ENCODE data around the gene NAA80.
"Not testable (repeated sequence)": the region's sequence is repeated elsewhere in the genome, so short reads cannot be mapped to it uniquely, and the experiment has no call there.

The NAA80 gene

DNA sequence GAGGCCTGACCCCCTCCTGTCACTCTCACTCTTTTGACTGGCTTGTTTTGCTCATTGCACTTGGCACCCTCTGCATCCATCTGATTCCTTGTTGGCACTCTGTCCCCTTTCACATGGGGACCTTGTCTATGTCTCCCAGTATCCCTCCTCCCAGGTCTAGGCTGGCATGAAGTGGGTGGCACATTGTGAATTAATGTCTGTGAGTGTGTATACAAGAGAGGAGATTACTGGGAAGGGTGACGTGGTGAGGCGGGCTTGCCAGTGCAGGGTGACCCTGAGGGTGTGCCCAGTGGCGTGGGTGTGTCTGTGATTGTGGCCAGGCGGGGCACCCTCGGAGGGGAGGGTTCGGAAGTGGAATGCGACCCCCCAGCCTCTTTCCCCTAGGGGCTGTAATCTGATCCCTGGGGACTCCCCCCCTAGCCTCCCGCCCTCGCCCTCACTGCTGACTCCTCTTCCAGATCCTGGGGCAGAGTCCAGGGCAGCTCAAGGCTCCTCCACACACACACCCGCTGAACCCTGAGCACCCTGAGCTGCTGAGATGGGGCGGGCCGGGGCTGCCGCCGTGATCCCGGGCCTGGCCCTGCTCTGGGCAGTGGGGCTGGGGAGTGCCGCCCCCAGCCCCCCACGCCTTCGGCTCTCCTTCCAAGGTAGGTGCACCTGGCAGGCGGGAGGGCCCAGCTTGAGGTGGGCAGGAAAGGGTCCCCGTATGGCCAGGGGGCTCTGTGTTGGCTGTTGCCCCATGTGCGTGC lies 30.3 kb downstream of the NAA80 start, which contains the start of gene SEMA3B:
Gene SEMA3B (plus strand): TSS at position 445 of the 749 bp plus-strand sequence. CDS start 94 bp downstream, at position 539.
- no peak for DNase-seq

DNA sequence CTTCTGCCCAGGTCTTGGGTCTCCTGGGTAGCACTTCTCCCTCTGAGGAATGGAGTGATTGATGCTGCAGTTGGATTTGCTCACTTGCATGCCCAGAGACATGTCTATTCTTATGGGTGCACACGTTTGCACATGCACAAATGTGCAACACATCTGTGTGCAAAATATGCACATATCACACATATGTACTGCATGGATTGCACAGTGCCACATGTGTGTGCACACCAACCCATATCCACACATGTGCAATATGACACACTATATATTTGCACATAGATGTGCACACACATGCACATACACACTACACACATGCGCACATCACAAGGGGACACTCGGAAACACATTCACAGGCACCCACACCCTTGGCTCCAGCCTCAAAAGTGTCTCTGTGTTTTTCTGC lies 30.9 kb downstream of the NAA80 start:
- DNase-seq = no peak

DNA sequence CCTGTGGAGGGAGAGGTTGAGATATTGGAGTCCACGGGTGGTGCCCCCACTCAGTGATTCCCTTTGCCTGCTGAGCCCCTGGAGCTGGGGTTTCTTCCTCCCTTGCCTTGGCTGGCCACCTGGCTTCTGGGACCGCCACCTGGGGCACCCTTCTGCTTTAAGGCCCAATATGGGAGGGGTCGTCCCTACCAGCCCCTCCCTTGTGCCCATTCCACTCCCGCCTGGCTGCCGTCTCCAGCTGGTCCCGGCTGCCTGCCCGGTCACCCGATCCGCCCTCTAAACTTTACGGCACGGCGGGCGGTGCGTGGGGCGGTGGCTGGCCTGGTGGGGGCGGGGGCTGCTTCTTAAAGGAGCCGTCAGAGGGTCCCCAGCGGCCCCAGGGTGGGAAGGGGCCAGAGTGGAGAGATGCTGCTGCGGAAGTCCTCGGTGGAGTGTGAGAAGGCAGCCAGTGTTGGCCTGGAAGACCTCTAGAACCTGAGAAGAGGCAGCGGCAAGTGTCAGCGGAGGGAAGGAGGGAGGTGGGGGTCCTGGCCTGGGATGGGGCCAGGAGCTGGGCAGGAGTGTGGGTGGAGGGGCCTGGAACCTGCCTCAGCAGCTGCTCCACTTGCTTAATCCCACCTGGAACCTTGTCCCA lies 31.8 kb downstream of the NAA80 start:
- no peak for DNase-seq

DNA sequence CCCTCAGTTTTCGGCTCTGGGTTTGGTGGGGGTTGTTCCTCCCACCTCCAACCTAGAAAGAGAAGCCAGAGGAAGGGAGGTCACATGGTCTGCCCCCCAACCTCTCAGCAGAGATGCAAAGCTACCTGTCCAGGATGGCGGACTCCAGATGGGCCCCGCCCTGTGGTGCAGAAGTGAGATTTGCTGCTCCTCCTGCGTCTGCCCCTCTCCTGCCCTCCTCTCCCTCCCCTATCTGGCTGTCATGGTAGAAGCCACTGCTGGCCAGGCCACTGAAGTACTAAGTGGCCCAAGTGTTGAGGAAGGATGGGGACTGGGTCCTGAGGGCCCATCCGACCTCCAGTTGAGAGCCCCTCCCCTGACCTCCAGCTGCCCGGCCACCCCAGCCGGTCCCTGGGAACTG lies 32.4 kb downstream of the NAA80 start:
- no peak for DNase-seq

DNA sequence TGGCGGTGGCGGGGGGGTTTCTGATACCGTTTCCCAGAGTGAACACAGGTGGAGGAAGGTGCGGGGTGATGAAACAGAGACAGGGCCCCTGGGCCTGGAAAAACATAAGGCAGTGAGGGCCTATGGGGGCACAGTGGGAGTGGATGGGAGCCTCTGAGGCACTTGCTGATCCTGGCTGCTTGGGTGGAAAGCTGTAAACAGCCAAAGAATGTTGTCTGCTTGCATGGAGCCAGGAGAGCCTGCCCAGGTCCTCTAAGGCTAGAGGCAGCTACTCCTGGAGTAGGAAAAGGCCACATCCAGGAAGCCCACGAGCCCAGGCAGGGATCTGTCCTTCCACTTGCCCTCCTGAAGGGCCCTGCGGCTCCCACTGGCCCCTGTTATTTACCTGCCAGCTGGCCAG lies 33.2 kb downstream of the NAA80 start:
- DNase-seq = no peak

DNA sequence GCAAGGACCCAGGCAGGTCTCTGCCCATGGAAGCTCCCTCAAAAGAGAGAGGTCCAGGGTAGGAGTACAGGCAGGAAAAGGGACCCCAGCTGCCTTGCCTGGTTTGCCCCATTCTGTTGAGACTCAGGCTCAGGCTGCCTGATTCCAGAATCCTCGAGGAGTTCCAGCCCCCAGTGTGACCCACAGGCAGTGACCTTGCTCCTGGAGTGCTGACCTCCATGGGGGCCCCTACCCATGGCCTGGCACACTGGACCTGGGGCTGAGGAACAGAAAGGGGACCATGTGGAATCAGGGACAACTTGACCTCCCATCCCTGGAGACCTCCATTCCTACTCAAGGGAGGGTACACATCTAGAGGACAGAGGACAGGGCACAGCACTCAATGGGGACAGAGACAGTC lies 33.6 kb downstream of the NAA80 start:
- DNase-seq = no peak

DNA sequence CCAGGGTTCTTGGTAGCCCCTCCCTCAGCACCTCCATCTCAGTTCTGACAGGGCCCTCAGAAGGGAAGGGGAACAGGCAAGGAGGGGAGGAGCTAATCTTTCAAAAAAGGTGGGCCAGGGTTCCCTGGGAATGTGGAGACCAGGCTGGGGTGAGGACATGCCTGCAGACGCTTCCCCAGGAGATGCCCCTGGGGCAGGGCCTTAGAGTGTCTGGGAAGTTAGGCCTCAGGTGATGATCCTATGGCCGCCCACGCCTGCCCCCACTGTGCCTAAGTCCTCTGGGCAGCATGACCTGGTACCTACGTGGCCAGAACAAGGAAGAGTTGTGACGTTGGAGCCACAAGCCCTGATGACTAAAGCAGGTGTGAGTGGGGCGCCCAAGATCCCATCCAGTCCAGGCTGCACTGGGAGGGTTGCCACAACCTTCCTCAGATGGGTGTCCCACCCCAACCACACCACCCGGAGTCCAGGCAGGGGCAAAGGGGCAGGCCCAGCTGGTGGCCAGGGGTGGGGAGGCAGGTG lies 34.2 kb downstream of the NAA80 start:
- DNase-seq = no peak

DNA sequence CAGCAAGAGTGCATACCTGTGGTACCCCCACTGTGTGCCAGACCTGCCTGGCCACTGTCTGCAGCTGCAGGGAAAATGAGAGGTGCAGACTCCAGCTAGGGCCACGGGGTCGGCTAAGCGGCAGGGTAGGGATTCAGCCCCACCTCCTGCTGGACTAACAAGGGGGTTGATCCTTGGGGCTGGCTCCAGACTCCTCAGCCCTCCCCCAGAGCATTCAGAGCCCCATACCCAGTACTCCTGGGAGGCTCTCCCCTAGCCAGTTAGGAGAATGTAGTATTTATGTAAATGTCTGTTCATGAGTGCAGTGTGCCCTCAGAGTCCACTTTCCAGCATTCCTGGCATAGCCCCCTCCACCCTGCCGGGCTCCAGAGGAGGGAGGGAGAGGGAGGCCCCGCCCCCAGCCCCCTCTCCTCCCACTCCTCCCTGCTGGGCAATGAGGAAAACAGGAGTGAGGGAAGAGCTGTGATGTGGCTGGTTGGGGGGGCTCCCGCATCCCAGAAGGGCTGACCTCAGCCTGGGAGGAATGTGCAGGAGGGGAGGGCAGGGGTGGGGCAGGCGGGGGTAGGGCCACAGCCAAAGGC lies 34.7 kb downstream of the NAA80 start:
- no peak for DNase-seq

DNA sequence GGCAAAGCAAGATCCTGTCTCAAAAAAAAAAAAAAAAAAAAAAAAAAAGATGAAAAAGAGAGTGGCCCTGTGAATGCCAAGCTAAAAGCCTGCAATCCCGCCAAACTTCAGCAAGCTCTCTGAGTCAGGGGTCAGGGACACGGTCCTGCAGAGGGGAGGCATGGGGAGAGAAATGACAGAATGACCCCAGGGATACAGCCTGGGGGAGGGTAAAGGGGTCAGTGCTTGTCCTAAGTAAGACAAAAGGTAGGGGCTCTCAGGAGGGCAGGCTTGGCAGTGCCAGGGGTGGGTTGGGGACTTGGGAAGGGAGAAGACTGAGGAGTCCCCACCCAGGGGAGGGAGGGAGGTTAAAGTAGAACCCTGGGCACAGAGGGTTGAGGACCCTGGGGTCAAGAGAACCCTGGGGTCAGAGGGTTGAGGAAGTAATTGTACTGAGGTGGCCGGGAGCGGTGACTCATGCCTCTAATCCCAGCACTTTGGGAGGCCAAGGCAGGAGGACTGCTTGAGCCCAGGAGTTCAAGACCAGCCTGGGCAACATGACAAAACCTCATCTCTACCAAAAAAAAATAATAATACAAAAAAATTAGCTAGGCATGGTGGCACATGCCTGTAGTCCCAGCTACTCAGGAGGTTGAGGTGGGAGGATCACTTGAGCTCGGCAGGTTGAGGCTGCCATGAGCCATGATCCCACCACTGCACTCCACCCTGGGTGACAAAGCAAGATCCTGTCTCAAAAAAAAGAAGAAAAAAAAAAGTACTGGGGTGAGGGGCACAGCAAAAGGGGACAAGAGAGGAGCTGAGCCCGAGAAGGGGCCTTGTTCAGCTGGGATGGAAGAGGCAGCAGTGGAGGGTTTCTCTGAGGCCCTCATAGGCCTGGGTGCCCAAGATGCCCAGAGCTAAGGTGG lies 35.5 kb downstream of the NAA80 start:
- no peak for DNase-seq

DNA sequence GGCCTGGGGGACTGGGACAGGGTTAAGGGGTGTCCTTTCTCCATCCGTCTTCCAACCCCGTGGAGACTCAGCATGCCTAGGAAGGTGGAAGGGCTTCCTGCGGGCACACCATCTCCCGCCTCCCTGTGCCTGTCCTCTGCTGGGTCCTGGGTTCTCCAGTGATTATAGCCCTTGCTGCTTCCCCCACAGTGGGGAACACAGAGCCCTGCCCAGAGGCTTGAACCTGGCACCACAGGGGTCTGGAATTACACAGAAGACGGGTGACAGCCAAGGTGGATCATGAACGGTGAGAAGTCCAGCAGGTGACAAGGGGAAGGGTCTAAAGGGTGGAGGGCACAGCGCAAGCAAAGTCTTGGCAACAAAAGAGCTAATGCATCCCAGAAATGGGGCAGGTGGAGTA lies 36.4 kb downstream of the NAA80 start:
- DNase-seq = no peak

DNA sequence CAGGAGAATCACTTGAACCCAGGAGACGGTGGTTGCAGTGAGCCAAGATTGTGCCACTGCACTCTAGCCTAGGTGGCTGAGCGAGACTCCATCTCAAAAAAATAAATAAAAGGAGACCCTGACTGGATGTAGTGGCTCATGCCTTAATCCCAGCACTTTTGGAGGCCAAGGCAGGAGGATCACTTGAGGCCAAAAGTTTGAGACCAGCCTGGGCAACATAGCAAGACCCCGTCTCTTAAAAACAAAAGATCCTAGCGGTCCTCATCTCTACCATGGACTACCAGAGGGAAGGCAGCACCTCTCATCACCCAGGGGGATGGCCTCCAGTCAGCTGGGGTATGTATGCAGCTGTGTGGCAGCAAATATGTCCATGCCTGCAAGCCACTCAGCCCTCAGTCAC lies 37.0 kb downstream of the NAA80 start:
- not testable (repeated sequence) for DNase-seq

DNA sequence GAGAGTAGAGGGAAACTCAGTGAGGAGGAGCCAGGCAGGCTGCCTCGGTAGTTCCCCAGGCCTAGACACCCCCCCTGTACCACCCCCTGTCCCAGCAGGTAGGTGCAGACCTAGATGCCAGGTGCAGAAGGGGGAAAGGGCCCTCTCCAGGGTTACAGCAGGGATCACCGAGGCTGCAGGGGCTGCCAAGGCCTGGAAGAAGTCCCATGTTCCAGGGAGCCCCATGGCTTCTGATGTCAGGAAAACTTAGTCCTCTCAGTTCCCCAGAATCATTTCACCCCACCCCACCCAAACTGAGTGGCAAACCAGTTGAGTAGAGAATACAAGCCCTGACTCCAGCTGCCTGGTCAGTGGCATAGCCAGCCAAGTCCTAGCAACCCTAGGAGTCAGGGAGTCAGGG lies 37.7 kb downstream of the NAA80 start:
- no peak for DNase-seq

DNA sequence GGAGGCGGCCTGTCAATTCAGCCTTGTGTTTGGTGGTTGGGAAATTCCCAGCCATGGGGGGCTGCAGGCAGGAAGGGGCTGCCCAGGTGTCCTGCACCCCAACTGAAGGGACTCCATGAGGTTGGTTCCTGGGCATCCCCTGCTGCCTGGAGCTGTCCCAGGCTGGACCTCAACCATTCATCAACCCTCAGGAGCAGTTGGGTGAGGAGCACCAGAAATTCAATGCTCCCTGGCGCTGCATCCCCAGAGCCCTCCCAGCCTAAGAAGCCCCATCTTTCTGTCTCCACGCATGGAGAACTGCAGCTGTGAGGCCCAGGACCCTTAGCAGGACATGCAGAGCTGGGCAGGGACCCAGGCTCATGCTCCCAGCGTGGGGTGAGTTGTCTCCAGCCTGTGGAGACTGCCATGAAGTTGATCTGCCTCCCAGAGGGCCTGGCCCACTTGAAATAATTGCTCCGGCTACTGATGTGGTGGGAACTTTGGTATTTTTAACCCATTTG lies 38.2 kb downstream of the NAA80 start:
- DNase-seq = no peak

DNA sequence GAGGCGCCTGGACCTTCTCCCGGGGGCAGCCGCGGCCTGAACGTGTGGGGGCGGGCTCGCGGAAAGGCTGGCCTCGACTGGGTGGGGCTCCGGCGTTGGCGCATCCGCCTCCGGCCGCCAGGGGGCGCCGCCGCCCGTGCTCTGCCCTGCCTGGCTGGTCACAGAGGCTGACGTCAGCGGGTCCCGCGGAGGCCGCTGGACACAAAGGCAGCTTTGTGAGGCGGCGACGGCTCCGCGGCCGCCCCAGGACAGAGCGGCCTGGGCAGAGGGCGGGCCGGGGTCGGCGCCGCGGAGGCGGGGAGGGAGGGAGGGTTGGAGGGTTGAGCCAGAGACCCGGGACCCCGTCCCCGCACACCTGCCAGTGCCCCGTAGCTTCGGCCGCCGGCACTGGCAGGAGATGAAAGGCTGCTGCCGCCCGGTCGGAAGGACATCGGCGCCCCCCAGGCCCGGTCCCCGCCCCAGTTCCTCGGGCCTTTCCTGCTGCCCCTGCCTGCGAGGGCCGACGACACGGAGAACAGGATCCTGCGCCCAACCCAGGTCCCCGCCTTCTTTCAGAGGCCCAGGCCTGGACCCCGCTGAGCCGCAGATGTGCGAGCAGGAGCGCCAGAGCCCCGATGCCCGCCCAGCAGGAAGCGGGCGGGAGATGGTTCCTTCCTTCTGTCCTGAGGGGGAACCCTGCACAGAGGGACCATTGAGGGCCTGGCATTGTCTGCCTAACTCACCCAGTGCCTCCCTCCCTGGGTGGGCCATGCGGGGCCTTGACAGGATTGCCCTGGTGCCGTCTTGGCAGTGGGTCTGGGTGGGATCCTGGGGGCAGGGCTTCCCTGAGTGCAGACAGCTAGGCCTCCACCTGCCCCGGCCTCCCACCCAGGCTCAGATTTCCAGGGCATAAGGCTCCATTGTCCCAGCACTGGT lies 38.9 kb downstream of the NAA80 start:
- DNase-seq = peak; percentile 86

DNA sequence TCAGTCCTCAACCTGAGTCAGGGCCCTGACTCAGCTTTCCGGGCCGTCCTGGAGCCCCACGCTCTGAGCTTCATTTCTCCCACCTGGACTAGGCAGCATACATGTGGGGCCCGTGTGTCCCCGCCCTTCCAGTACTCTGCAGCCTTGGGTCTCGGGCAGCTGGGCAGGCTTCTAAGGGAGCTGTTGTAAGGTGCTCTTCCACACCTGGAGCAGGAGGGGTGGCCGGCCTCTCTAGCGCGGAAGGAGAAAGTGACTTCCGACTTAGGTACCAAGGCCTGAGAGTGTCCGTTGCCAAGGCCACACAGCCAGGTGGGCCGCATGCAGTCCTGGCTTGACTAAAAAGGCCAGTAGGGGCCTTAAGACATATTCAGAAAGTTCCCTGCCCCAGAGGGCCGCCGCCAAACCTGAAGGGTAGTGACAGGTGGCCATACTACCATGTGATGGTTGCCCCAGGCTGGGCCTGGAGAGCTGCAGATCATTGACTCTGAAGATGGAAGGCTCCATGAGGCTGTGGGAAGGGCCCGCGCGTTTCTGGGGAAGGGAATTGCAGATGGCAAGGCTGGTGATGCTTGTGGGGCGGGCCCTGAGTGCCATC lies 39.7 kb downstream of the NAA80 start:
- DNase-seq = no peak

DNA sequence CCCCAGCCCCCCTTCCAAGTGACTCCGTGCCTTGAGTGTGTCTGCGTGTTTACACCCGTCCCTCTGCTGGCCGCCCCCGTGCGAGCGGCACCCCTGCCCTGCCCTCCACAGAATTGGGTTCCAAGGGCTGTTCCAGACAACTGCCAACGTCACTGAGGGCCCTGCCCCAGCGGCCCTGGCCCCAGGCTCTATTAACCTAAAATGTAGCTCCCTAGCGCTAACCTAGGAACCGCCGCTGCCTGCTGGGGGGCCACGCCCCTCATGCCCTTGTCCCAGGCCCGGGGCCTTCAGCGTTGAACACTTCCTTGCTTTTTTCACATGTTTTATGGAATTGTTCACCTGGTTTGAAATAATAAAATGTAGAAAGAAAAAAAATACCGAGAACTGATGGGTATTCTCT lies 40.2 kb downstream of the NAA80 start:
- no peak for DNase-seq

DNA sequence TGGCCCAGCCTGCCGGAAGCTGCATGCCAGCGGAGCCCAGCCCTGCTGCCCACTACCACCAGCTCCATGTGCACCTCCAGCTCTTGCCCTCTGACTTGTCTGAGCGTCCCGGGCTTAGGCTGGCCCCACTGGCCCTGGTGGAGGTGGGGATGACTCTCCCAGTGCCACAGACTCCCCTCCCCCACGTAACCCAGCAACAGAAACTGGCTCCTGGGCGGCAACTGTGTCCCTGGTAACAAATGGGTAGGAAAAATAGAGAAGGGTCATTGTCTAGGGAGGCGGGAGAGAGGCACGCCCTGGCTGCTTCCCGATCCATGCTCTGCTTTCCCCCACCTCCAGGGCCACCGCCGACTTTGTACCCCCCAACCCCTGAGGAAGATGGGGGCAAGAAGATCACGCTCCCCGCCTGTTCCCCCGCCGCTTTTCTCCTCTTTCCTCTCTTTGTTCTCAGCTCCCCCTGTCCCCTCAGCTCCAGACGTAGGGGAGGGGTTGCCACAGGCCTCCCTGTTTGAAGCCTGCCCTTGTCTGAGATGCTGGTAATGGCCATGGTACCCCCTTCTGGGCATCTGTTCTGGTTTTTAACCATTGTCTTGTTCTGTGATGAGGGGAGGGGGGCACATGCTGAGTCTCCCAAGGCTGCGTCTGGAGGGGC lies 41.0 kb downstream of the NAA80 start:
- DNase-seq = no peak

DNA sequence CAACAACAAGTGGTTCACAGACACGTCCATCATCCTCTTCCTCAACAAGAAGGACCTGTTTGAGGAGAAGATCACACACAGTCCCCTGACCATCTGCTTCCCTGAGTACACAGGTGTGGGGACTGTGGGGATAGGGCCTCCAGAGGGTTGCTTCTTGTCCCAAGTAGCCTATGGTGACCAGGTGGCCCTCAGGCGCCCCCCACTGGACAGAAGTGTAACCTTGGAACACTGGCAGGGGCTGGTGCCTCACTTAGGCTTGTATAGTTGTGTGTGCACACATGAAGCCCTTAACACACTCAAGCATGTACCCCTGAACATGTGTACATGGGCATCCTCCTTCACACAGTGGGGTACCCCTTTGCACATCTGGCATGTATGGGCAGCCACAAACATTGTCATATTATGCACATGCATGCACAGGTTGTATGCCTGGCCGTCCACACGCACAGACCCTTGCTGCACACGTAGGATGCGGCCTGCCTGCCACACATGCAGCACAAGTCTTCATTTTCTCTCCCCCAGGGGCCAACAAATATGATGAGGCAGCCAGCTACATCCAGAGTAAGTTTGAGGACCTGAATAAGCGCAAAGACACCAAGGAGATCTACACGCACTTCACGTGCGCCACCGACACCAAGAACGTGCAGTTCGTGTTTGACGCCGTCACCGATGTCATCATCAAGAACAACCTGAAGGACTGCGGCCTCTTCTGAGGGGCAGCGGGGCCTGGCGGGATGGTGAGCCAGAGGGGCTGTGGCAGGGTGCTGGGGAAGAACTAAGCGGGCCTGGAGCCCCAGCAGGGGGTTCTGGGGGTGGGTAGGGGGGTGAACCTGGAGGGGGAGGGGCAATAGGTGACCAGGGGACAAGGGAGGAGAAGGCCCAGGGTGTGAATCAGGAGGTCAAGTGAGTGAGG lies 42.0 kb downstream of the NAA80 start:
- DNase-seq = peak; percentile 40

DNA sequence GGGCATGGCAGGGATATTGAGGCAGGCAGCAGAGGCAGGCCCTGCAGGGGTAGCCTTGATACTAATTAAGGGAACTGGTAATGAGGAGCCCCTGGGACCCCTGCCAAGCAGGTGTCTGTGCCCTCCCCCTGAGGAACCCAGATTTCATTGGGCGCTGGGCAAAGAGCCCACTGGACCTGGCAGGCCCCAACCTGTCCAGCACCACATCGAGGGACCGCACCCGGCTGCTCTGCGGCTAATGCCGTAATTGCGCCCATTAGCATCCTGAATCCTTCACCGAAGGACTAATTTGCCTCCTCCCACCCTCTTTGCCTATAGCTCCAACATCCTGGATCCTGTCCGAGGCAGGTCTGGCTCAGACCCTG lies 44.0 kb downstream of the NAA80 start:
- DNase-seq = no peak
